NB4 (cell line): ENCODE results near the gene ZNF836.

Source experiments
- POLR2A ChIP-seq: IDR thresholded peaks from 2 replicates; pipeline ENCODE4 v1.6.1; 2011; ENCODE audit warnings: mild to moderate bottlenecking; ENCODE audit not compliant: insufficient read length; ENCODE audit errors: extremely low read depth
- TF ChIP-seq, protein P1 (sequence below): IDR thresholded peaks from one replicate; pipeline ENCODE4 v1.5.1; 2012; ENCODE audit warnings: low read depth, low read length

DNA sequence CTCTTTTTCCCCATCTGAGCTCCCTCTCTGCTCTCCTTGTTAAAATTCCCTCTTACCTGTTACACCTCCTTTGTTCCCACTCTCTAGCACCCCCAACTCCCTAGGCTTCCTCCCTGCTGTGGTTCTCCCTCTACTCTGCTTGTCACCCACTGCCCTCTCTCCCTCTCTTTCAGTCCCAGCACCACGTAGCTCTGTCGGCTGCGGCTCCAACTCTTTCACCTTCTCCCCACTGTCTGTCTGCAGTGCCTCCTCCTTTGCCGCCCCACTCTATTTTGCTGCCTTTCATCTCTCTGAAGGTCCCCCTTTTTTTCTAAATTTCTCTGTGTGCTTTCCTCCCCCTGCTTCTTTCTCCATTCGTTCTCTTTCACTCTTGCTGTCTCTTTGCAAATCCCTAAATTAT lies 1.1 kb downstream of the ZNF836 start:
- TF ChIP-seq, protein P1, sequence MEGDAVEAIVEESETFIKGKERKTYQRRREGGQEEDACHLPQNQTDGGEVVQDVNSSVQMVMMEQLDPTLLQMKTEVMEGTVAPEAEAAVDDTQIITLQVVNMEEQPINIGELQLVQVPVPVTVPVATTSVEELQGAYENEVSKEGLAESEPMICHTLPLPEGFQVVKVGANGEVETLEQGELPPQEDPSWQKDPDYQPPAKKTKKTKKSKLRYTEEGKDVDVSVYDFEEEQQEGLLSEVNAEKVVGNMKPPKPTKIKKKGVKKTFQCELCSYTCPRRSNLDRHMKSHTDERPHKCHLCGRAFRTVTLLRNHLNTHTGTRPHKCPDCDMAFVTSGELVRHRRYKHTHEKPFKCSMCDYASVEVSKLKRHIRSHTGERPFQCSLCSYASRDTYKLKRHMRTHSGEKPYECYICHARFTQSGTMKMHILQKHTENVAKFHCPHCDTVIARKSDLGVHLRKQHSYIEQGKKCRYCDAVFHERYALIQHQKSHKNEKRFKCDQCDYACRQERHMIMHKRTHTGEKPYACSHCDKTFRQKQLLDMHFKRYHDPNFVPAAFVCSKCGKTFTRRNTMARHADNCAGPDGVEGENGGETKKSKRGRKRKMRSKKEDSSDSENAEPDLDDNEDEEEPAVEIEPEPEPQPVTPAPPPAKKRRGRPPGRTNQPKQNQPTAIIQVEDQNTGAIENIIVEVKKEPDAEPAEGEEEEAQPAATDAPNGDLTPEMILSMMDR = no peak
- no peak for TF ChIP-seq POLR2A
